A549 (cell line): ENCODE measurements around the gene KLHL22. TPM values are rescaled to one million over a fixed set of nuclear protein-coding genes. Genes with fewer than 3 reads are reported as not detected.

Experiments
- ATAC-seq, 2 experiments: fragments of 200-7000 bp in 1 of 2; fragments of >200 bp in 1 of 2; cut with Nextera tagmentation in 1 of 2; cut with Tn5 transposase in 1 of 2; 3 replicates each; pipeline versions ENCODE4 v1.8.0 to v1.9.1; 2018 to 2020; ENCODE audit warnings: mild to moderate bottlenecking in 1 of 2, moderate library complexity in 1 of 2
- CTCF ChIA-PET: fragments of 300-600 bp; sonication (Branson Sonifier 250); formaldehyde crosslinking; extraction: SDS; loops from one replicate; lab custom pipeline; 2021; ENCODE audit warnings: antibody characterized with exemption, inconsistent platforms; lab: Yijun Ruan, JAX
- POLR2A ChIA-PET: fragments of 350-600 bp; formaldehyde crosslinking; extraction: SDS; loops from one replicate; lab custom pipeline; 2021; ENCODE audit warnings: antibody characterized with exemption, inconsistent platforms; lab: Yijun Ruan, JAX
- DNase-seq, 2 experiments: peaks; one replicate each; pipeline versions ENCODE4 v3.0.0 to v3.0.0-alpha.2; 2011 to 2016; ENCODE audit warnings: low read depth in 1 of 2, low spot score in 1 of 2
- FAIRE-seq: peaks from 2 replicates; lab custom pipeline; 2011; peaks lifted over from hg19 to GRCh38; lab: Jason Lieb, UNC
- H3K27ac ChIP-seq, 2 experiments: fragments of >200 bp; sonication (Bioruptor Twin); formaldehyde crosslinking; 3 replicates each; pipeline ENCODE4 v1.5.1; 2016 to 2017
- H3K4me1 ChIP-seq: fragments of >200 bp; sonication (Bioruptor Twin); formaldehyde crosslinking; 3 replicates; pipeline ENCODE4 v1.6.1; 2016
- H3K4me2 ChIP-seq: fragments of >200 bp; sonication (Bioruptor Twin); formaldehyde crosslinking; 3 replicates; pipeline ENCODE4 v1.6.1; 2016
- H3K4me3 ChIP-seq: fragments of >200 bp; sonication (Bioruptor Twin); formaldehyde crosslinking; 3 replicates; pipeline ENCODE4 v1.5.1; 2016
- H3K9me3 ChIP-seq: fragments of >200 bp; sonication (Bioruptor Twin); formaldehyde crosslinking; 3 replicates; pipeline ENCODE4 v1.6.1; 2016
- ATOH8 ChIP-seq: fragments of 250-450 bp; sonication (Bioruptor Pico); IDR thresholded peaks from 2 replicates; pipeline ENCODE4 v1.5.0; 2020; ENCODE audit warnings: low read depth, mild to moderate bottlenecking, moderate library complexity
- BHLHE40 ChIP-seq: IDR thresholded peaks from 2 replicates; pipeline ENCODE4 v1.6.1; 2012; ENCODE audit warnings: low read depth, low read length, inconsistent platforms
- CBX8 ChIP-seq: fragments of 200-600 bp; sonication (generic); IDR thresholded peaks from 2 replicates; pipeline ENCODE4 v1.6.1; 2016
- CHD2 ChIP-seq: fragments of 150-350 bp; IDR thresholded peaks from 2 replicates; pipeline ENCODE4 v1.6.1; 2014; ENCODE audit warnings: low read length; ENCODE audit not compliant: partially characterized antibody
- EHF ChIP-seq: fragments of 250-450 bp; sonication (Bioruptor Pico); IDR thresholded peaks from 2 replicates; pipeline ENCODE4 v1.5.0; 2020; ENCODE audit warnings: mild to moderate bottlenecking
- FOSL2 ChIP-seq, 2 experiments: fragments of 450-650 bp in 1 of 2; fragments of >200 bp in 1 of 2; sonication (Bioruptor Twin) in 1 of 2; formaldehyde crosslinking; IDR thresholded peaks; 2 replicates each; pipeline versions ENCODE4 v1.5.0 to v1.6.1; 2016 to 2020; ENCODE audit warnings: mild to moderate bottlenecking in 1 of 2, moderate library complexity in 1 of 2
- HDAC2 ChIP-seq: fragments of 200-600 bp; sonication (generic); IDR thresholded peaks from 2 replicates; pipeline ENCODE4 v1.6.1; 2016
- HES2 ChIP-seq: fragments of >200 bp; sonication (Bioruptor Twin); formaldehyde crosslinking; IDR thresholded peaks from 2 replicates; pipeline ENCODE4 v1.6.1; 2016
- HEYL ChIP-seq: fragments of 250-450 bp; sonication (Bioruptor Pico); IDR thresholded peaks from 2 replicates; pipeline ENCODE4 v1.8.0; 2021; ENCODE audit warnings: mild to moderate bottlenecking, moderate library complexity
- HOXA7 ChIP-seq: fragments of 250-450 bp; sonication (Bioruptor Pico); IDR thresholded peaks from 2 replicates; pipeline ENCODE4 v1.5.0; 2020; ENCODE audit warnings: mild to moderate bottlenecking, moderate library complexity
- HOXB13 ChIP-seq: fragments of 250-450 bp; sonication (Bioruptor Pico); IDR thresholded peaks from 2 replicates; pipeline ENCODE4 v1.5.0; 2020; ENCODE audit warnings: low read depth, mild to moderate bottlenecking, moderate library complexity
- HOXB5 ChIP-seq: fragments of 250-450 bp; sonication (Bioruptor Pico); IDR thresholded peaks from 2 replicates; pipeline ENCODE4 v1.5.0; 2020; ENCODE audit warnings: mild to moderate bottlenecking, moderate library complexity
- JUN ChIP-seq, 2 experiments: fragments of >200 bp; sonication (Bioruptor Twin); formaldehyde crosslinking; IDR thresholded peaks; 2 replicates in 1 of 2; 3 replicates in 1 of 2; pipeline ENCODE4 v1.6.1; 2016 to 2017
- MAX ChIP-seq: IDR thresholded peaks from 2 replicates; pipeline ENCODE4 v1.6.1; 2012
- MAZ ChIP-seq: fragments of 150-350 bp; IDR thresholded peaks from 2 replicates; pipeline ENCODE4 v1.6.1; 2014; ENCODE audit warnings: antibody characterized with exemption, low read depth, low read length, borderline replicate concordance
- NFE2L2 ChIP-seq: fragments of 150-350 bp; conservative IDR thresholded peaks from 2 replicates; pipeline ENCODE4 v1.6.1; 2014; ENCODE audit warnings: low read length
- NPAS2 ChIP-seq: fragments of 250-450 bp; sonication (Bioruptor Pico); IDR thresholded peaks from 2 replicates; pipeline ENCODE4 v1.8.0; 2022; ENCODE audit warnings: mild to moderate bottlenecking, moderate library complexity, borderline replicate concordance
- PBX3 ChIP-seq: IDR thresholded peaks from 2 replicates; pipeline ENCODE4 v1.6.1; 2012
- PHF8 ChIP-seq: fragments of 200-600 bp; sonication (generic); IDR thresholded peaks from 2 replicates; pipeline ENCODE4 v1.6.1; 2016; ENCODE audit warnings: low read depth, mild to moderate bottlenecking, antibody characterized with exemption, moderate library complexity, borderline replicate concordance
- RAD21 ChIP-seq, 2 experiments: fragments of >200 bp in 1 of 2; sonication (Bioruptor Twin) in 1 of 2; formaldehyde crosslinking in 1 of 2; IDR thresholded peaks in 1 of 2; conservative IDR thresholded peaks in 1 of 2; 2 replicates in 1 of 2; 3 replicates in 1 of 2; pipeline ENCODE4 v1.6.1; 2012 to 2018; ENCODE audit warnings: inconsistent platforms in 1 of 2
- RARB ChIP-seq: fragments of 250-450 bp; sonication (Bioruptor Pico); IDR thresholded peaks from 2 replicates; pipeline ENCODE4 v1.8.0; 2021; ENCODE audit warnings: mild to moderate bottlenecking, moderate library complexity
- RCOR1 ChIP-seq: fragments of 150-350 bp; IDR thresholded peaks from 2 replicates; pipeline ENCODE4 v1.6.1; 2014; ENCODE audit warnings: antibody characterized with exemption, low read length, low read depth
- REST ChIP-seq: fragments of 200-600 bp; sonication (generic); IDR thresholded peaks from 2 replicates; pipeline ENCODE4 v1.6.1; 2016; ENCODE audit warnings: antibody characterized with exemption, mild to moderate bottlenecking, moderate library complexity
- RNF2 ChIP-seq: fragments of 200-600 bp; sonication (generic); IDR thresholded peaks from 2 replicates; pipeline ENCODE4 v1.6.1; 2016; ENCODE audit warnings: low read depth, mild to moderate bottlenecking, antibody characterized with exemption, moderate library complexity, borderline replicate concordance
- SMC3 ChIP-seq: fragments of >200 bp; sonication (Bioruptor Twin); formaldehyde crosslinking; IDR thresholded peaks from 3 replicates; pipeline ENCODE4 v1.6.1; 2018; ENCODE audit warnings: inconsistent platforms
- TFCP2L1 ChIP-seq: fragments of 250-450 bp; sonication (Bioruptor Pico); IDR thresholded peaks from 2 replicates; pipeline ENCODE4 v1.5.0; 2021; ENCODE audit warnings: mild to moderate bottlenecking
- USF2 ChIP-seq: fragments of 450-650 bp; IDR thresholded peaks from 2 replicates; pipeline ENCODE4 v1.6.1; 2014; ENCODE audit warnings: antibody characterized with exemption
- ZFP36 ChIP-seq: fragments of 450-650 bp; IDR thresholded peaks from 2 replicates; pipeline ENCODE4 v1.6.1; 2014; ENCODE audit warnings: borderline replicate concordance; ENCODE audit not compliant: partially characterized antibody
- ZNF302 ChIP-seq: fragments of 250-450 bp; sonication (Bioruptor Pico); IDR thresholded peaks from 2 replicates; pipeline ENCODE4 v1.9.0; 2021; ENCODE audit warnings: inconsistent platforms, mild to moderate bottlenecking, moderate library complexity
- WGBS: methylation state at CpG from one replicate; pipeline ENCODE4 v1.1.6; 2017; ENCODE audit errors: missing lambda C conversion rate; 5-methylcytosine and 5-hydroxymethylcytosine counted together
- polyA plus RNA-seq, 4 experiments: library from polyadenylated mRNA; depleted of rRNA in 3 of 4; stranded (reverse); fragments of >200 nt; fragmentation: RNase III in 1 of 4; extraction: RNeasy Plus Mini Kit Qiagen cat#74134 plus additional on column Dnase treatment in 1 of 4; gene quantifications; 2 replicates in 3 of 4; 3 replicates in 1 of 4; pipeline ENCODE4 v1.2.3, GENCODE V29; 2011 to 2017

KLHL22 gene
- polyA plus RNA-seq, 2 of the 4 experiments (the other 2 are of a cell fraction), result 11.7 TPM

GRCh38 chr22:20486229-20486628, 9.4 kb downstream of the KLHL22 start:
- ATAC-seq, result no peak
- no peak overlapping the region for H3K27ac ChIP-seq
- H3K9me3 ChIP-seq, result no peaks in the 10 kb centered on the region
- CTCF ChIA-PET, result no interaction called here
- H3K4me1 ChIP-seq, result no peaks in the 10 kb centered on the region
- no peak for DNase-seq
- 83% methylated on average over 2 of the region's 2 CpGs for WGBS
- no peak overlapping the region for H3K4me3 ChIP-seq
- TF ChIP-seq MAX (no peak), PBX3 (no peak), RCOR1 (no peak), NPAS2 (CRISPR knock-in tag) (no peak), PHF8 (no peak), RNF2 (no peak), RAD21 (conservative IDR thresholded peaks at IDR 0.05 in 1 of 2, IDR thresholded peaks at IDR 0.05 in 1 of 2) (no peak), RARB (no peak), USF2 (no peak), JUN (IDR thresholded peaks at IDR 0.05) (no peak), HDAC2 (no peak), ZFP36 (no peak), HEYL (CRISPR knock-in tag) (no peak), HOXB5 (CRISPR knock-in tag) (no peak), HOXA7 (CRISPR knock-in tag) (no peak), ZNF302 (CRISPR knock-in tag) (no peak), HOXB13 (no peak), HES2 (no peak), CBX8 (no peak)
- no peak overlapping the region for H3K4me2 ChIP-seq
- POLR2A ChIA-PET, result no interaction called here
- no peak for FAIRE-seq

GRCh38 chr22:20484948-20485683, 10.5 kb downstream of the KLHL22 start:
- no peak for DNase-seq
- no peak for FAIRE-seq
- no peak for TF ChIP-seq CHD2
- no peak for TF ChIP-seq BHLHE40
- ChIA-PET CTCF (interaction anchor here (2.0 kb wide), 1 partner anchor 67 kb away, joined by 6 read pairs; no protein-coding TSS in a partner anchor), POLR2A (no interaction called here)
- Histone ChIP-seq H3K27ac (no peak overlapping the region), H3K4me2 (no peak overlapping the region), H3K9me3 (no peaks in the 10 kb centered on the region), H3K4me3 (no peak overlapping the region), H3K4me1 (no peaks in the 10 kb centered on the region)
- 88% methylated on average over 4 of the region's 4 CpGs for WGBS
- no peak for ATAC-seq

- 98% methylated on average over 10 of the region's 14 CpGs for WGBS
- TF ChIP-seq CHD2 (no peak), MAZ (no peak), SMC3 (no peak), NFE2L2 (no peak), EHF (CRISPR knock-in tag) (no peak), TFCP2L1 (CRISPR knock-in tag) (no peak), REST (no peak), HOXB13 (no peak), CBX8 (no peak), FOSL2 (IDR thresholded peaks at IDR 0.05) (no peak), FOSL2 (CRISPR knock-in tag; IDR thresholded peaks at IDR 0.05) (no peak), ATOH8 (no peak)
Observed at GRCh38 chr22:20483771-20484170, 11.8 kb downstream of the KLHL22 start.

More at GRCh38 chr22:20483771-20484170, 11.8 kb downstream of the KLHL22 start:
- ChIA-PET CTCF (interaction anchor here (0.8 to 2.0 kb wide), 4 partner anchors 8 to 83 kb away, joined by 3 to 6 read pairs (median 4); no protein-coding TSS in a partner anchor), POLR2A (no interaction called here)
- Histone ChIP-seq H3K27ac (no peak overlapping the region), H3K9me3 (no peaks in the 10 kb centered on the region), H3K4me3 (no peak overlapping the region), H3K4me1 (no peaks in the 10 kb centered on the region), H3K4me2 (no peak overlapping the region)
- DNase-seq (no peak), ATAC-seq (no peak), FAIRE-seq (no peak)
